MM.1S (cell line): ENCODE measurements around the gene PRIMPOL.

Experiments
- CTCF ChIP-seq: fragments of 300-600 bp; sonication (generic); IDR thresholded peaks from 2 replicates; pipeline ENCODE4 v1.5.1; 2016; ENCODE audit warnings: antibody characterized with exemption, low read length, mixed read lengths
- EZH2phosphoT487 ChIP-seq: fragments of 300-600 bp; sonication (generic); IDR thresholded peaks from 2 replicates; pipeline ENCODE4 v1.6.1; 2018; ENCODE audit warnings: antibody characterized with exemption, low read length

DNA sequence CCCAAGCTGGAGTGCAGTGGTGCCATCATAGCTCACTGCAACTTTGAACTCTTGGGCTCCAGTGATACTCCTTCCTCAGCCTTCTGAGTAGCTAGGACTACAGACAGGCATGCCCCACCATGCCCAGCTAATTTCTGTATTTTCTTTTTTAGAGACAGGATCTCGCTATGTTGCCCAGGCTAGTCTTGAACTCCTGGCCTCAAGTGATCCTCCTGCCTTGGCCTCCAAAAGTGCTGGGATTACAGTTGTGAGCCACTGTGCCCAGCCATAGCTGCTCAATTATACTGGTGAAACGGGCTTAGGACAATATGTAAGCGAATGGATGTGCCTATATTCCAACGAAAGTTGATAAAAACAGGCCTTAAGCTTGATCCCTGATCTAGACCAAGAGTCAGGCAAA lies 13.4 kb upstream of the PRIMPOL start:
- no peak for TF ChIP-seq CTCF
- no peak for TF ChIP-seq EZH2phosphoT487
